Sigmoid colon (tissue), 7 donors: ENCODE data around the gene DIPK1C. TPM values are rescaled to one million over a fixed set of nuclear protein-coding genes. Genes with fewer than 3 reads are reported as not detected.
A peak's percentile ranks its signal among the peaks of the same experiment; 100 is the strongest.

Experiments used
- DNase-seq: peaks from one replicate; pipeline ENCODE4 v3.0.0-alpha.2; 2019
- H3K27ac ChIP-seq, 4 donors: fragments of 200-600 bp; sonication (generic); one replicate each; pipeline ENCODE4 v1.5.1; 2016 to 2019; ENCODE audit warnings: mild to moderate bottlenecking in 1 of 4
- H3K27me3 ChIP-seq, 3 donors: fragments of 200-600 bp; sonication (generic); one replicate each; pipeline ENCODE4 v1.5.1; 2019; ENCODE audit warnings: mild to moderate bottlenecking in 1 of 3
- H3K36me3 ChIP-seq, 4 donors: fragments of 200-600 bp; sonication (generic); one replicate each; pipeline ENCODE4 v1.5.1; 2016 to 2019
- H3K4me1 ChIP-seq, 4 donors: fragments of 200-600 bp; sonication (generic); one replicate each; pipeline ENCODE4 v1.5.1; 2017 to 2019
- H3K4me3 ChIP-seq, 4 donors: fragments of 200-600 bp; sonication (generic); one replicate each; pipeline ENCODE4 v1.5.1; 2017 to 2019; ENCODE audit warnings: mild to moderate bottlenecking in 2 of 4, moderate library complexity in 1 of 4
- H3K9me3 ChIP-seq, 4 donors: fragments of 200-600 bp in 3 of 4; sonication (generic) in 3 of 4; one replicate each; pipeline versions ENCODE4 v1.5.1 to v1.6.1; 2013 to 2019
- CTCF ChIP-seq, 4 experiments: fragments of 450-650 bp in 3 of 4; fragments of 200-600 bp in 1 of 4; IDR thresholded peaks; one replicate each; pipeline ENCODE4 v1.5.1; 2016 to 2019; ENCODE audit warnings: antibody characterized with exemption in 4 of 4, mild to moderate bottlenecking in 3 of 4, moderate library complexity in 2 of 4
- EP300 ChIP-seq, 4 donors: sonication (generic); formaldehyde crosslinking; IDR thresholded peaks; one replicate each; pipeline ENCODE4 v1.6.1; 2017; ENCODE audit warnings: antibody characterized with exemption in 4 of 4
- POLR2A ChIP-seq, 2 donors: fragments of 450-650 bp; IDR thresholded peaks; one replicate each; pipeline ENCODE4 v1.6.1; 2016; ENCODE audit warnings: antibody characterized with exemption in 2 of 2, mild to moderate bottlenecking in 2 of 2, moderate library complexity in 2 of 2
- POLR2AphosphoS5 ChIP-seq, 4 donors: sonication (generic); formaldehyde crosslinking; IDR thresholded peaks; one replicate each; pipeline ENCODE4 v1.6.1; 2017; ENCODE audit warnings: antibody characterized with exemption in 4 of 4
- WGBS, 2 donors: extraction: QIAGEN DNeasy Blood & Tissue Kit; methylation state at CpG; one replicate each; pipeline ENCODE4 v1.1.7; 2013; 5-methylcytosine and 5-hydroxymethylcytosine counted together
- intact Hi-C: fragments of 100-400 bp; cut with DNase I; formaldehyde crosslinking; loops from one replicate; pipeline ENCODE4 v1.15.1; 2023
- polyA plus RNA-seq, 3 donors: library from polyadenylated mRNA; stranded (reverse); fragments of 200-250 nt; gene quantifications; one replicate each; pipeline ENCODE4 v1.2.3, GENCODE V29; 2013
- total RNA-seq, 4 donors: library from RNA; depleted of rRNA; stranded (reverse); fragments of >200 nt; gene quantifications; one replicate each; pipeline ENCODE4 v1.1.0, GENCODE V29; 2016
- donor health status: healthy with polysubstance abuse.
- donor health status: Bipolar disorder and iron deficiency.
- donor health status: healthy.

Gene DIPK1C
- total and polyA plus RNA-seq, 7 donors: 0.48 to 1.1 (median 0.95) TPM; not detected in 3

GRCh38 chr18:74400813-74401212, 56.3 kb downstream of the DIPK1C start:
- H3K27ac ChIP-seq: no peak overlapping the region
- intact Hi-C loops: no loop called here
- H3K4me3 ChIP-seq: no peak overlapping the region
- H3K36me3 ChIP-seq: no peaks in the 10 kb centered on the region
- WGBS, 2 donors: 74 to 87% methylated on average over 4 of the region's 4 CpGs
- no peak for DNase-seq
- no peaks in the 10 kb centered on the region for H3K27me3 ChIP-seq
- no peaks in the 10 kb centered on the region for H3K9me3 ChIP-seq
- no peak for TF ChIP-seq POLR2AphosphoS5 (IDR thresholded peaks at IDR 0.05)
- no peak for TF ChIP-seq EP300 (IDR thresholded peaks at IDR 0.05)
- peaks cover 0 to 7% (median 6%) of the 10 kb centered on the region in 4 donors for H3K4me1 ChIP-seq

GRCh38 chr18:74399091-74399887, 57.8 kb downstream of the DIPK1C start:
- intact Hi-C loops: no loop called here
- H3K4me3 ChIP-seq: no peak overlapping the region
- DNase-seq: no peak
- H3K27ac ChIP-seq: no peak overlapping the region
- no peaks in the 10 kb centered on the region for H3K36me3 ChIP-seq
- H3K27me3 ChIP-seq: no peaks in the 10 kb centered on the region
- H3K4me1 ChIP-seq: peaks cover 0 to 9% (median 6%) of the 10 kb centered on the region in 4 donors
- no peak for TF ChIP-seq EP300 (IDR thresholded peaks at IDR 0.05)
- peak in 1 of 4 donors; percentile 11 for TF ChIP-seq POLR2AphosphoS5 (IDR thresholded peaks at IDR 0.05)
- WGBS, 2 donors: 35 to 65% methylated on average over 14 of the region's 14 CpGs
- no peaks in the 10 kb centered on the region for H3K9me3 ChIP-seq

- intact Hi-C loops: no loop called here
- H3K36me3 ChIP-seq: no peaks in the 10 kb centered on the region
- no peaks in the 10 kb centered on the region for H3K27me3 ChIP-seq
- H3K27ac ChIP-seq: no peak overlapping the region
- 74 to 89% methylated on average over 7 of the region's 7 CpGs for WGBS, 2 donors
- TF ChIP-seq CTCF (IDR thresholded peaks at IDR 0.05): no peak
- no peak for TF ChIP-seq POLR2AphosphoS5 (IDR thresholded peaks at IDR 0.05)
- no peak for TF ChIP-seq POLR2A (IDR thresholded peaks at IDR 0.05)
- no peak for TF ChIP-seq EP300 (IDR thresholded peaks at IDR 0.05)
- peaks cover 0 to 9% (median 6%) of the 10 kb centered on the region in 4 donors for H3K4me1 ChIP-seq
- no peaks in the 10 kb centered on the region for H3K9me3 ChIP-seq
- no peak overlapping the region for H3K4me3 ChIP-seq
- no peak for DNase-seq
These were observed 59.5 kb downstream of the DIPK1C start for GRCh38 chr18:74397572-74397971.

- intact Hi-C loops: no loop called here
- no peaks in the 10 kb centered on the region for H3K36me3 ChIP-seq
- H3K4me3 ChIP-seq: no peak overlapping the region
- peak overlapping the region in 1 of 4 donors; percentile 41 for H3K27ac ChIP-seq
- H3K9me3 ChIP-seq: no peaks in the 10 kb centered on the region
- peaks cover 0 to 9% (median 6%) of the 10 kb centered on the region in 4 donors for H3K4me1 ChIP-seq
- no peak for DNase-seq
- H3K27me3 ChIP-seq: no peaks in the 10 kb centered on the region
- TF ChIP-seq EP300 (IDR thresholded peaks at IDR 0.05) (no peak), CTCF (IDR thresholded peaks at IDR 0.05) (no peak), POLR2AphosphoS5 (IDR thresholded peaks at IDR 0.05) (peak in 1 of 4 donors; percentile 17)
- 75 to 81% methylated on average over 16 of the region's 16 CpGs for WGBS, 2 donors
These were observed 60.6 kb downstream of the DIPK1C start for GRCh38 chr18:74396171-74397169.

GRCh38 chr18:74395648-74396154, 61.4 kb downstream of the DIPK1C start:
- Histone ChIP-seq H3K4me1 (peaks cover 0 to 9% (median 6%) of the 10 kb centered on the region in 4 donors), H3K4me3 (no peak overlapping the region), H3K9me3 (no peaks in the 10 kb centered on the region), H3K27me3 (no peaks in the 10 kb centered on the region), H3K36me3 (no peaks in the 10 kb centered on the region), H3K27ac (peak overlapping the region in 1 of 4 donors; percentile 41)
- DNase-seq: no peak
- intact Hi-C loops: no loop called here
- WGBS, 2 donors: 93 to 94% methylated on average over 9 of the region's 9 CpGs
- TF ChIP-seq POLR2A (IDR thresholded peaks at IDR 0.05) (no peak), CTCF (IDR thresholded peaks at IDR 0.05) (no peak), EP300 (IDR thresholded peaks at IDR 0.05) (no peak), POLR2AphosphoS5 (IDR thresholded peaks at IDR 0.05) (no peak)
